ENCODE measurements around the gene SAP30L. TPM values are rescaled to one million over a fixed set of nuclear protein-coding genes. Genes with fewer than 3 reads are reported as not detected.

Gene SAP30L
- total RNA-seq, 2 experiments from 2014 or later, result 40.0 to 40.4 TPM

DNA sequence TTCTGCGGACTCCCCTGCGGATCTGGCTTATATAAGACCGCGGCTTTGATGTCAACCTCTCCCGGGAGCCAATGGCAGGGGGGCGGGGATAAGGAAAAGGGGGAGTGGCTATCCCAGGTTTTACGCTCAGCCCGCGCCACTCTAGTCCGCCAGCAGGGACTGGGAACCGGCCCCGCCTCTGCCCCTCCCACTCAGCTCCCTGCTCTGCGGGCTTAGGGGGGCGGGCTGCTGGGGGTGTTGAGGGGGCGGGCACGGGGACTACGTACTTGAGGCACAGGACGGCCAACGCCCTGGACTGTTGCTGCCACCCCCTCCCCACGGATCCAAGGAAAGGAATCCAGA is 32.4 kb downstream of the SAP30L start, which contains the start of gene HAND1:
Gene HAND1 (minus strand): TSS at position 4 of the 342 bp plus-strand sequence. CDS start 219 bp downstream, outside the sequence.
- Mint-ChIP-seq H3K4me1 (ENCODE audit: low read depth) (peaks cover 28% of the 10 kb centered on the region), H3K36me3 (ENCODE audit: low read depth) (peaks cover 2% of the 10 kb centered on the region), H3K4me3 (peak within 1 kb of the TSS; percentile 7), H3K27me3 (ENCODE audit: low read depth) (peaks cover 90% of the 10 kb centered on the region), H3K9me3 (ENCODE audit: insufficient read depth) (no peaks in the 10 kb centered on the region), H3K27ac (peak within 1 kb of the TSS; percentile 37)
- ChIA-PET POLR2A (no interaction called here), CTCF (no interaction called here)
- DNase-seq (no peak), ATAC-seq (no peak)

DNA sequence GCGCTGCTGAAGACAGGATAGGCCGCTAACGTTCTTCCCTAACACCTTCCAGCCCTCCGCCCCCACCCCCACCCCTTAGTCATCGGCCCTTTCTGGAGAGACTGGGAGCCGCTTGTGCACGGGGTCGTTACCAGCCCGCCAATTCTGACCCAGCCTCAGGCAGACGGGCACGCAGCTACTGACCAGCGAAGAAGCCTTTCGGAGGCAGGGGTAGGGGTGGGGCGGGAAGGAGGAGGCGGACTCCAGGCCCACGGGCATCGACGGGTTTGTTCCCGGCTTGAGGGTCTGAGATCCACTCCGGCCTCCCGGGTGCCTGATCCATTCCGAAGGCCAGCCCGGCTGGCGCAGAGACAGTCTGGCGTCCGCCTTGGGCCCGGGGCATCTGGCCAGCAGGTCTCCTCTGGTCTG is 33.0 kb downstream of the SAP30L start:
- DNase-seq, result no peak
- H3K9me3 Mint-ChIP-seq (ENCODE audit: insufficient read depth), result no peaks in the 10 kb centered on the region
- ChIA-PET CTCF (no interaction called here), POLR2A (no interaction called here)
- H3K4me1 Mint-ChIP-seq (ENCODE audit: low read depth), result peaks cover 28% of the 10 kb centered on the region
- H3K27ac Mint-ChIP-seq, result no peak overlapping the region
- H3K4me3 Mint-ChIP-seq, result peak overlapping the region; percentile 7
- H3K36me3 Mint-ChIP-seq (ENCODE audit: low read depth), result peaks cover 2% of the 10 kb centered on the region
- H3K27me3 Mint-ChIP-seq (ENCODE audit: low read depth), result peaks cover 90% of the 10 kb centered on the region
- no peak for ATAC-seq

DNA sequence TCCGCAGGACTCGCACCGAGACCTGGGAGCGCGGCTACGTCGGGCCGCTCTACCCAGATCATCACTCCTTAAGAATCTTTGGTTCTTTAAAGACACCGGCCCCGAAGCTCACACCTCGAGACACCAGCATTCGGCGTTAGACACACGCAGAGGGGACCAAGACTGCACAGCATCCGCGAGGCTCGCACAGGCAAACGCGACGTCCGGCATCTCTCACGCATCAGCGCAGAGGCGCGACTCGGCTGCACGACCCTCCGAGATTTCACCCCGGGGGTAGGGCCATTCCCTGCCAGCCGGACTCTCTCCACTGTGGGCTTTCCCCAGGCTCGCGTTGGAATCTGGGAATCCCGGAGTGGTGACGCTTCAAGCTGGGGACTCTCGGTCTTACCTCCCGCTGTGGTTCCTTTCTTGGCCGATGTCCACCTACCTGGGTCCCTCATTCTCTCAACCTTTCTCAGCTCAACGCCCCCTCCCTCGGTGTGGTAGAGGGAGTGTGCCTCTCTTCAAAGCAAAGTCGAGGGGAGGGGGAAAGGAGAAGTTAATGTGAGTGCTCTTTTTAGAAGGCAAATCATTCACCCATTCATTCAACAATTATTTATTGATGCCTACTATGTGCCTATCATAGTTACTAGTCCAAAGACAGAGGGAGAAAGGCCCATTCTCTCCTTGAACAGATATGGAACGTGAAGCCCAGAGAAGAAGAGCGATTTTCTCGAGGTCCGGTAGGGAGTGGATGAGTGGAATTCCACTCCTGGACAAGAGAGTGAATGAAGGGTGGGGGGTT is 33.6 kb downstream of the SAP30L start:
- Mint-ChIP-seq H3K4me3 (peak overlapping the region; percentile 31), H3K27me3 (ENCODE audit: low read depth) (peaks cover 90% of the 10 kb centered on the region), H3K36me3 (ENCODE audit: low read depth) (peaks cover 2% of the 10 kb centered on the region), H3K27ac (peak overlapping the region; percentile 76), H3K4me1 (ENCODE audit: low read depth) (peaks cover 22% of the 10 kb centered on the region), H3K9me3 (ENCODE audit: insufficient read depth) (no peaks in the 10 kb centered on the region)
- DNase-seq (no peak), ATAC-seq (no peak)
- POLR2A ChIA-PET, result no interaction called here
- CTCF ChIA-PET, result interaction anchor here (1.0 kb wide), 1 partner anchor 11 kb away, joined by 3 read pairs; no protein-coding TSS in a partner anchor

DNA sequence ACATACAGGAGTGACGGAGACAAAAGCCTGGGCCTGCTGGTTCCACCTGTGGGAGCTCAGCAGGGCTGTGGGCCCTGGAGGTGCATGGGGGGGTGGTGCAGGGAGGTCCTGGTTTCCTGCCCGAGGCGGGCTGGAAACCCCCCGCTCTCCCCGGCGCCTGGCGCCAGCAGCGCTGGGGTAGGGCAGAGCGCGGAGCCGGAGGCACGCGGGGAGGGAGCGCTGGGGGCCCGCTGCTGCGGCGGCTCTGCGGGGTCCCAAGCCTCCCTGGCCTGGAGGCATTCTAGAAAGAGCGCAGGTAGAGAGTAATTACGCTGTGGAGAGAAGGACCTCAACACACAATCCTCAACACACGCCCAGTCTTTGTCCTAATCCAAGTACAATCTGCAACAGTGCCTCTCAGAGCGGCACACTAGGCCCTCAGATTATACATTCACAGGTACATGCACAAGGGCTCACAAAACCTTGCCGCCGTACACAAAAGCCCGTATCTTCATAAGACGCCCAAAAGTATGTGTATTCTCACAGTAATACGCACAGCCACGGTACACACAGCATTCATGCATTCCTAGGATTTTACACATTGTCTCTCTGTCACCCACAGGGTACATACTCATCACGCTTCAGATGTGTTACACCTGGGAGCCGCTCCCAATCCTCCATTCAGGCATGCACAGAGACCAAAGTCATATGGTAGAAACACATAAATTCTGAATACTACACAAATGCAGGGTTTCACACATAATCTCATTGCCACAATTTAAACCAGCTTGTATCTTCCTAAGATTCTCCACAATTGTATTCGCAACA is 34.4 kb downstream of the SAP30L start:
- no peaks in the 10 kb centered on the region for H3K9me3 Mint-ChIP-seq (ENCODE audit: insufficient read depth)
- H3K4me3 Mint-ChIP-seq, result no peak overlapping the region
- H3K4me1 Mint-ChIP-seq (ENCODE audit: low read depth), result peaks cover 14% of the 10 kb centered on the region
- POLR2A ChIA-PET, result no interaction called here
- CTCF ChIA-PET, result interaction anchor here (1.0 kb wide), 1 partner anchor 12 kb away, joined by 3 read pairs; no protein-coding TSS in a partner anchor
- peaks cover 90% of the 10 kb centered on the region for H3K27me3 Mint-ChIP-seq (ENCODE audit: low read depth)
- no peak for DNase-seq
- peaks cover 2% of the 10 kb centered on the region for H3K36me3 Mint-ChIP-seq (ENCODE audit: low read depth)
- no peak overlapping the region for H3K27ac Mint-ChIP-seq
- ATAC-seq, result no peak

DNA sequence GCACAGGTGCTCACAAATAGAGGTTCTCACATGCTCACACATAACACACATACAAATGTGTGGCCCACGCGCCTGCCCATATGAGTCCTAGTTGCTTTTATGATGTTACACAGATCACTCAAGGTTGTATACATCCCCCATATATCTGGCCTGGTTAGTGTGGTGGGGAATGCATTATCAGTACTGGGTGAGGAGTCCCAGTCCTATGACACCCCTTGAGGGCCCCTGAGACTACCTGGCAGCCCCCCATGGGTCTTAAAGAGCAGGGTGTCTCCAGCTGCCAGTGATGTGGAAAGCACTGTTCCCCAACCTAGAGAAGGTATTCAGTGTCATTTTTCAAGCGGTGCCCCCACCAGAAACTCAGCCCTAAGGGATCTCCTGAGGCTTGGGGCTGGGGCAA is 35.0 kb downstream of the SAP30L start:
- peaks cover 91% of the 10 kb centered on the region for H3K27me3 Mint-ChIP-seq (ENCODE audit: low read depth)
- ChIA-PET POLR2A (no interaction called here), CTCF (interaction anchor here (1.4 kb wide), 1 partner anchor 13 kb away, joined by 4 read pairs; no protein-coding TSS in a partner anchor)
- peaks cover 2% of the 10 kb centered on the region for H3K36me3 Mint-ChIP-seq (ENCODE audit: low read depth)
- no peaks in the 10 kb centered on the region for H3K9me3 Mint-ChIP-seq (ENCODE audit: insufficient read depth)
- no peak overlapping the region for H3K27ac Mint-ChIP-seq
- DNase-seq (no peak), ATAC-seq (no peak)
- peaks cover 8% of the 10 kb centered on the region for H3K4me1 Mint-ChIP-seq (ENCODE audit: low read depth)
- H3K4me3 Mint-ChIP-seq, result no peak overlapping the region

DNA sequence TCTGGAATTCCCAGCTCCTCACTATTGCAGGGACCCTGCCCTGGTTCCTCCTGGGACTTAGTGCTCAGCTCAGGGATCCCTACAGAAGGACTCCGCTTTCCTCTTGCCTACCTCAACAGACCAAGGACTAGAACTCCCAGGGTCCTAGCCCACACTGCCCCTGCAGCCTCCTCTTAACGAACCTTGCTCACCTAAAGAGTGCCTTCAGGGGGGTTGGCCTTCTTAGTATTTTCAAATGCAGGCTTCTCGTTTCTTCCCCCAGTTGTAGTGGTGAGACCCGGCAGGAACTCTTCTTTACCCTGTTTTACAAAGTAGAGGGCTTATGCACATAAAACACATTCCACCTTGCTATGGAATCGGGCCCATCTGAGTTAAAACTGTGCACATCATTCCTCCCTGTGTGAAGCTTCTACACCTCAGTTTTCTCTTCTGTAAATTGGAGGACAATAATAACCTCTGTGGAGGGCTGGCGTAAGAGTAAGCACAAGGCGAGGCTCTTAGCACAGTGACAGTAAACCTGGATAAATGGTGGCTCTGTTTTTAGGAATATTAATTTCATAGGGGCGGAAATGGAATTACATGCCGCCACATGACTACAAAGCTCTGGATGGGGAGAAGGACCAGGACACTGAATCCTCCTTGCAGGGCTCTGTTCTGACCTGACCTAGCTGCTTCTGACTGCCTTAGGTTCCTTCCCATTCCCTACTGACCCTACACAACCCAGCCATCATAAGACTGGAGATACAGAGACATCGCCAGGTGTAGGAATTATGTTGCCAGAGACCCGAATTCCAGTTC is 36.0 kb downstream of the SAP30L start:
- no peak overlapping the region for H3K27ac Mint-ChIP-seq
- H3K27me3 Mint-ChIP-seq (ENCODE audit: low read depth), result peaks cover 90% of the 10 kb centered on the region
- no peak overlapping the region for H3K4me3 Mint-ChIP-seq
- DNase-seq (no peak), ATAC-seq (no peak)
- H3K36me3 Mint-ChIP-seq (ENCODE audit: low read depth), result peaks cover 2% of the 10 kb centered on the region
- peaks cover 3% of the 10 kb centered on the region for H3K4me1 Mint-ChIP-seq (ENCODE audit: low read depth)
- H3K9me3 Mint-ChIP-seq (ENCODE audit: insufficient read depth), result no peaks in the 10 kb centered on the region
- ChIA-PET POLR2A (no interaction called here), CTCF (interaction anchor here (1.1 to 1.4 kb wide), 2 partner anchors 10 to 14 kb away, joined by 4 read pairs; no protein-coding TSS in a partner anchor)

DNA sequence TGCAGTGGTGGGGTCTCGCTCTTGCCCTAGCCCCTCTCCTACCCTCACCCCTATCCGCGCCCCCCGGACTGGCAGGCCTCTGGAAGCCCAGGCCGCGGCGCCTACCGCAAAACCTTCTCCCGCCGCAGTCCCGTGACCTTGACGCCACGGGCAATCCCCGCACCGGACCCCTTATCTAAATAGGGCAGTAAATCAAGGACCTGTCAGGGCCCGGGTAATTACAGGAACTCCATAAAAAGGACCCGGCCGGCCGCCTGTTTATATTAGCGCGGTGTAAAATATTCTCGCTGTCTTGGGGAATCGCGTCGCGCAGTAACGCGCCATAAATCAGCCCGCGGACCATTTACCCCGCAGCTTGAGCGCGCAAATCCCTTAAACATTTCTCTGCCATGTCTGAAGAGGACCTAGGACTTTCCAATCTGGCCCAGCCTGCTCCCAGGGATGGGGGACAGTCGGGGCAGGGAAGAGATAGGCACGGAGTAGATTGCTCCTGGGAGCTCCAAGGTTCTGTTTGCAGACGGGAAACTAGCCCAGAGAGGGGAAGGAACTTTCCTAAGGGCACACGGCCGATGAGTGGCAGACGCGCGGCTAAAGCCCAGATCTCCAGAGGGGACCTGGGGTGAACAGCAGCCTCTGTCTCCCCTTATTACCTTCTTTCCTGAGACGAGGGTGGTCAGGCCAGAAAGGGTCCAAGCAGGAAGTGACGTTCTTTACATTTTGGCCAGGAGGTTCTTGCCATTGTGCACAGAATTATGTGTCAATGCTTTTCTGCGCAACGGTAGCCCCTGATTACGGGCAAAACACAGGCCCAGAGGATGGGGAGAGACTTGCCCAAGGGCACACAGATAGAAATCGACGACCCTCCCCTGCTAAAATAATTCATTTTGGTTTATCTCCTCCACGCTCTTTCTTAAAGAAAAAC is 37.0 kb downstream of the SAP30L start:
- H3K9me3 Mint-ChIP-seq (ENCODE audit: insufficient read depth), result no peaks in the 10 kb centered on the region
- peaks cover 89% of the 10 kb centered on the region for H3K27me3 Mint-ChIP-seq (ENCODE audit: low read depth)
- ATAC-seq, result no peak
- ChIA-PET POLR2A (no interaction called here), CTCF (interaction anchor here (1.1 to 2.5 kb wide), 3 partner anchors 11 to 509 kb away, joined by 4 to 10 read pairs (median 4); no protein-coding TSS in a partner anchor)
- H3K4me1 Mint-ChIP-seq (ENCODE audit: low read depth), result peaks cover 3% of the 10 kb centered on the region
- no peak overlapping the region for H3K27ac Mint-ChIP-seq
- no peak overlapping the region for H3K4me3 Mint-ChIP-seq
- no peak for DNase-seq
- H3K36me3 Mint-ChIP-seq (ENCODE audit: low read depth), result peaks cover 2% of the 10 kb centered on the region

DNA sequence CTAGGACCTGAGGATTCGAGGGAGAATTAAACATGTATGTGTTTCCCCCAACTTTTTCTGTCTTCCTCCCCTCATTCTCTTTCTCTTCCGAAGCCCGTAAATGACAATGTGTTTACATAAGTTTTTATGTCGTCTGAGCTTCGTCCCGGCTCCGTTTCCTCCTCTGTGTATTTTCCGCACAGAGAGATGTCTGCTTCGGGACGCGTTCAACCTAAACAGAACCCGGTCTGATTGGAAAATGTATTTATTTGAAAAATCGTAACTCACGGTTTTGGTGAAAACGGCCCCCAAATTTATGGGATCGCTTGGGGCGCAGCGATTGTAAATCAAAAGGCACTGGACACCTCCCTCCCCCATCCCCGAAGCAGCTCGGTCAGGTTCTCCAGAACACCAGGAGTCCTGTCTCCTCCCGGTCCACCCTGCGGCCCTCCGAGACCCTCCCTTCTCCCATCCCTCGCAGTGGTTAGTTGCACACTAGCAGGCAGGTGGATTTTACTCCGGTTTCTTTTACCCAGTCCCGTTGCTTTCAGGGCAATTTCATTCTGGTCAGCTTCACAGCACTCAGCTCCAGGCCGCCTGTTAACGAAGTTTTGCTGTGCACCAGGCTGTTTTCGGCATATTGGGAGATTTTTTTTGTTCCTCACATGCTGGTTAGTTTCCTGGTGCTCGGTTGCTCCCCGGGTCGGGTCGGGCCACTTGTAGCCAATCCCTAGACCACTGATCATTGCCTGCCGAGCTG is 38.0 kb downstream of the SAP30L start:
- Mint-ChIP-seq H3K4me3 (no peak overlapping the region), H3K27me3 (ENCODE audit: low read depth) (peaks cover 85% of the 10 kb centered on the region), H3K9me3 (ENCODE audit: insufficient read depth) (no peaks in the 10 kb centered on the region), H3K36me3 (ENCODE audit: low read depth) (peaks cover 2% of the 10 kb centered on the region), H3K4me1 (ENCODE audit: low read depth) (peaks cover 3% of the 10 kb centered on the region), H3K27ac (no peak overlapping the region)
- ATAC-seq (no peak), DNase-seq (no peak)
- CTCF ChIA-PET, result interaction anchor here (1.3 to 2.5 kb wide), 2 partner anchors 15 to 510 kb away, joined by 4 to 10 read pairs; no protein-coding TSS in a partner anchor
- POLR2A ChIA-PET, result no interaction called here

DNA sequence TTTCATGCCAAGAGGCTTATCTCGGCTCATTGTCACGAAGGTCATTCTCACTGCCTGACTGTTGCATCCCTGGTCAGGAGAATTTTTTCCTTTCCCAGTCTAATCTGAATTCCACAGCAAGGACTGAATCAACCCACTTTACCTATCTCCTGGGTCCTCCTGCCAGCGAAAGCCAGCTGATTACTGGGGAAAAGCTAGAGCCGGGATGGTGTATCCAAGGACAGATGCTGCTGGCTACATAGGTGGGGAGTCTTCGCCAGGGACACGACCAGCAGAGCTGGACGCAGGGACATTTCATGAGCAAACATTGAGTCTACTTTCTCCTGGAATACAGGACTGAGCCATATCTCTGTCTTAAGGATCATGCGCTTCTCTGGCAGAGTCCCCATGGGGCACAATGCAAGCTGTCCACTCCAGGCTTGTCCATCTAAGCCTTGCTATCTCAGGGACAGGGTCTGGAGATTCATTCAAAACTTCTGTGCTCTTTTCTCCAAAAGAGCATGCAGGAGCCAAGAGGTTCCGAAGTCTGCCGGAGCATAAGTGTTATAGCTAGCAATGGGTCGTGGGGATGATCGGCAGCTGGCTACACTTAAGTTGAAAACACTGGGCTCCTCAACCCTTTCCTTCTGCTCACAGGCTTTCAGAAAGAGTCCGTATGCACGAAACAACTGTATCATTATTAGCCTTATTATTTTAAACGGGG is 38.7 kb downstream of the SAP30L start:
- H3K27me3 Mint-ChIP-seq (ENCODE audit: low read depth), result peaks cover 82% of the 10 kb centered on the region
- H3K4me3 Mint-ChIP-seq, result no peak overlapping the region
- ATAC-seq (no peak), DNase-seq (no peak)
- ChIA-PET POLR2A (interaction anchor here (0.6 kb wide), 1 partner anchor 248 kb away, joined by 4 read pairs; no protein-coding TSS in a partner anchor), CTCF (interaction anchor here (1.3 to 2.5 kb wide), 2 partner anchors 16 to 510 kb away, joined by 4 to 10 read pairs; no protein-coding TSS in a partner anchor)
- H3K36me3 Mint-ChIP-seq (ENCODE audit: low read depth), result no peaks in the 10 kb centered on the region
- H3K4me1 Mint-ChIP-seq (ENCODE audit: low read depth), result peaks cover 3% of the 10 kb centered on the region
- no peaks in the 10 kb centered on the region for H3K9me3 Mint-ChIP-seq (ENCODE audit: insufficient read depth)
- no peak overlapping the region for H3K27ac Mint-ChIP-seq

DNA sequence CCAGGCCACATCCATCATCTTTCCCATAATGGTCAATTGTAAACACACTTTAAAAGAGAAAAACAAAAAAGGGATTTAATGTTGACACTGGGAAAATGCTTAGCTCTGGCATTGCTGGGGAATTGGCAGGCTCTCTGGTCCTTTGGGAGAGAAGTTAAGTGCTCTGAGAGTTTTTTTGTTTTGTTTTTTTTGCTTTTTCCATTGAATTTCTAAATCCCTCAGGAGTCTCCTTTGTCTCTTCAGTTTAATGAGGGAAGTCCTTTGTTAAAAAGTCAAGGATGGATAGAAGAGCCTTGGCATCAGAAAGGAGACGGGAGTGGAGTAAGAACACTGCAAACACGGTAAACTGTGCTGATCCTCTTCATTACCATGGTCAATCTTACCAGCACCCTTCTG is 39.3 kb downstream of the SAP30L start:
- no peak for ATAC-seq
- ChIA-PET POLR2A (interaction anchor here (0.6 kb wide), 1 partner anchor 249 kb away, joined by 4 read pairs; no protein-coding TSS in a partner anchor), CTCF (interaction anchor here (2.5 kb wide), 1 partner anchor 17 kb away, joined by 10 read pairs; no protein-coding TSS in a partner anchor)
- DNase-seq, result no peak
- no peaks in the 10 kb centered on the region for H3K36me3 Mint-ChIP-seq (ENCODE audit: low read depth)
- H3K9me3 Mint-ChIP-seq (ENCODE audit: insufficient read depth), result no peaks in the 10 kb centered on the region
- peaks cover 3% of the 10 kb centered on the region for H3K4me1 Mint-ChIP-seq (ENCODE audit: low read depth)
- peaks cover 83% of the 10 kb centered on the region for H3K27me3 Mint-ChIP-seq (ENCODE audit: low read depth)
- no peak overlapping the region for H3K27ac Mint-ChIP-seq
- no peak overlapping the region for H3K4me3 Mint-ChIP-seq

All from activated CD8-positive, alpha-beta T cell treated with anti-CD3 and anti-CD28 coated beads, Interleukin-2, amount 10 ng/mL, durations not matched to agents 7 days and 5 days (primary cell).